ENCODE results near the gene CAPRIN2.

- TF ChIP-seq CTCF (conservative IDR thresholded peaks at IDR 0.05; ENCODE audit: low read depth in 2 of 2) (no peak), REST (IDR thresholded peaks at IDR 0.05; ENCODE audit: unreplicated experiment) (no peak), JUNB (IDR thresholded peaks at IDR 0.05; ENCODE audit: unreplicated experiment) (no peak), POLR2AphosphoS5 (IDR thresholded peaks at IDR 0.05; ENCODE audit: low read depth) (no peak), EZH2 (IDR thresholded peaks at IDR 0.05; ENCODE audit: low read depth, unreplicated experiment) (no peak), CREB1 (CRISPR knock-in tag; IDR thresholded peaks at IDR 0.05; ENCODE audit: low read depth) (no peak), STAT1 (IDR thresholded peaks at IDR 0.05; ENCODE audit: unreplicated experiment) (no peak), EZH2phosphoT487 (IDR thresholded peaks at IDR 0.05; ENCODE audit: unreplicated experiment) (no peak), ZNF114 (CRISPR knock-in tag; IDR thresholded peaks at IDR 0.05) (no peak), ZNF331 (CRISPR knock-in tag; IDR thresholded peaks at IDR 0.05; ENCODE audit: low read depth) (no peak), ETS1 (IDR thresholded peaks at IDR 0.05) (no peak)
Observed at GRCh38 chr12:30783946-30784345, 29.2 kb upstream of the CAPRIN2 start.
